Activated CD8-positive, alpha-beta memory T cell treated with anti-CD3 and anti-CD28 coated beads, Interleukin-2, amount 50 U/mL, for 48 hours (primary cell): ENCODE results near the gene ANXA8L1.
"Not testable (repeated sequence)": the region's sequence is repeated elsewhere in the genome, so short reads cannot be mapped to it uniquely, and the experiment has no call there.

Source experiments
- DNase-seq: peaks from one replicate; pipeline ENCODE4 v3.0.0-alpha.2; 2020

The ANXA8L1 gene

GRCh38 chr10:46398212-46398886, 22.8 kb downstream of the ANXA8L1 start:
- not testable (repeated sequence) for DNase-seq

GRCh38 chr10:46409556-46409955, 34.0 kb downstream of the ANXA8L1 start:
- DNase-seq: not testable (repeated sequence)

DNA sequence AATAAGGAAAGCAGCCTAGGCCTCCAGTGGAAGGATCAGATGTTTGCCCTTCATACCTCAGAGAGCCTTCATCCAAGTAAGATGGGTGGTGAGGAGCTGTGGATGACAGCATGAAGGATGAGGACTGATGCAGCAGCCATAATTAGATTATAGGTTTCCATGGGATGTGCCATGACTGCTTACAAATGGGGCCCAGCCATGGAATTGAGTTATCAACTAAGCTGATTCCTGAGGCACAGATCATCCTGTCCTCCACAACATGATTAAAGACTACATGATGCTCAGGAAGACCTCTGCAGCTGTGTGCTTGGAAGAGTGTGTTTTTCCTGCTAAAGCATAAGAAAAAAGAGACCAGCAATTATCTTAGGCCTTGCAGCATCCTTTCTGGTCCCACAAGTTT, 35.5 kb downstream of the ANXA8L1 start:
- not testable (repeated sequence) for DNase-seq

GRCh38 chr10:46412665-46413064, 37.1 kb downstream of the ANXA8L1 start:
- not testable (repeated sequence) for DNase-seq

- DNase-seq: not testable (repeated sequence)
Measured at GRCh38 chr10:46415291-46415690, 39.7 kb downstream of the ANXA8L1 start.

DNA sequence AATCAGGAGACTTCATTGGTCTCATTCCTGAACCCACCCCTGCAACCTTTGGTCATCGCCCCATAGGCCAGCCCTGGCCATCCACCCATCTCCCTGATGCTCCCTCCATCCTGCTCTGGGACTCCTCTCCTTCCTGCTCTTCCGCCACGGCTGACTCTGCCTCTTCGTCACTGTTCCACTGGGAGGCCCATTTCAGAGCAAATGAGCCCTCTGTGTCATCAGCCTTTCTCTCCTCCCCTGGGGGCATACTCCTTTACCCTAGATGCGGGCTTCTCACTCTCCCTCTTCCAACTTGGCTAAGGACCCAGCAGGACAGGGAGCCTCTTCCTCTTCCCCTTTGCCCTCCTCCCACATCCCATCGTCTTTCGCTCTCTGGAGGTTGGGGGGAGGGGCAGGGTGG, 42.7 kb downstream of the ANXA8L1 start:
- not testable (repeated sequence) for DNase-seq

DNA sequence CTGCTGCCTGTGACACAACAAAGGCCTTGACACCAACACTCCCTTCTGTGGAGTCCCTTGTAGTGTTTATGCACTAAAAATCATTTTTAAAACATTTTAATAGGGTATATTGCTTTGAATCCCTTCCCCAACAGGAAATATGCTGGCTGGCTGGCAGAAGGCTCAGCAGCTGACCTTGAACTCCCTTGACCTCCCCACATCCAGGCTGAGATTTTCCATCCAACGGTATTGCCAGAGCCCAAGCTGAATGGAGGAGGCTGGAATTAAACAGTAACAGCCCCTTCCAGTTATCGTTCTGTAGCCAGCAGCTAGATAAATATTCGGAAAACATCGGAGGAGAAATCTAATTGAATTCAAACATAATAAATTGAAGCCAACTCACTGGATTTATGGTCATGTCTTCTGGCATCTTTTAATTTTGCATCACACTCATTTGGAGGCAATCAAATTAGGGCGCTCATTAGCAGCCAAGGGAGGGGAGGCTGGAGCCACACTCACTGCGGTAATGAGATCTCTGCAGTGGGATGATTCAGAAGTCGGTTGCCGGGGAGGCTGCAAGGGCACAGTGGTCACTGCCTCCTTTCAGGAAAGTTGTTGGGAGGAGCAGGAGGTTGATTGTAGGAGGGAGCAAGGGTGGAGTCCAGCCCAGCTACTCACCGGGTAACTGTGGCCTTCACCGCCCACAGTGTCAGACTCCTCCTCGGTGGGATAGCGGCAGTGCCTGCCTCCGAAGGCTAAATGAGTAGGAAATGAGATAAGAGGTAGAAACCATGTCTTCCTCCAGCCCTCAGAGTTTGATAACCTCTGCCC, 44.2 kb downstream of the ANXA8L1 start:
- DNase-seq: not testable (repeated sequence)

- DNase-seq: not testable (repeated sequence)
Measured at GRCh38 chr10:46423550-46423949, 48.0 kb downstream of the ANXA8L1 start.

DNA sequence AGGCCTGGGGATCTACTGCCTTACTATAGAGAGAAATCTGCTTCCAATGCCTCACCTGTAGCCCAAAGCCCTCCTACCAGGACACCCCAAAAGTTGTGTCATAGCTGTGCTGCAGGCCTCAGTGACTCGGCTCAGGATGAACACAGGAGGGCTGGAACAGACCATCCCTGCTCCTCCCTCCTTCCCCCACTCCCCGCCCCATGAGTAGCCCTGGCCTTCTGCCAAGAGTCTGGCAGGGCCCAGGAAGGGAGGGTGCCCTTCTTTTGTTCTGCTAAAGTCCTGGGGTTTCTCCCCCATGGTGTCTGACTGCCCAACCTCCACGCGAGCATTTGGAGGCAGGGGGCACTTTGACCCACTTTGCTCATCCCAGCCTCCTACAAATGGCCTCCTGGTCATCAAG, 65.4 kb downstream of the ANXA8L1 start:
- DNase-seq: not testable (repeated sequence)
